ENCODE results near the gene NHSL2.
"Not testable (repeated sequence)": the region's sequence is repeated elsewhere in the genome, so short reads cannot be mapped to it uniquely, and the experiment has no call there.

NHSL2 gene

DNA sequence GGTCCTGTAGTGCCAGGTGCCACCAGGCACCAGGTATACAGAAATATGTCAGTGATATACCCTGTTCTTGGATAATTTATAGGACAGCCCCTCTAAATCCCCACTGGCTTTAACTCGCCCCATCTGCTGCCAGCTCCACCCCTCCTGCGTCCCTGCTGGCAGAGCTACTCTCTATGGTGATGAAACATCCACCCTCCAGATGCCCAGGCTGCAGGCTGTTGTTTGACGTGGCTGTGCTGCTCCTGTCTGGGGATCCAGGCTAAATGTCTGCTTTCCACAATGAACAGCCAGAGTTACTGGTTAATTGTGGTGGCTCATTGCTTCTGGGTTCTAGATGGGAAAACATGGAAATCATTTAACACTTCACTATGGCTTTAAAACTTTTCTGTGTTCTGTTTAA lies 12.9 kb downstream of the NHSL2 start:
- no peak for DNase-seq (ENCODE audit: low spot score)

DNA sequence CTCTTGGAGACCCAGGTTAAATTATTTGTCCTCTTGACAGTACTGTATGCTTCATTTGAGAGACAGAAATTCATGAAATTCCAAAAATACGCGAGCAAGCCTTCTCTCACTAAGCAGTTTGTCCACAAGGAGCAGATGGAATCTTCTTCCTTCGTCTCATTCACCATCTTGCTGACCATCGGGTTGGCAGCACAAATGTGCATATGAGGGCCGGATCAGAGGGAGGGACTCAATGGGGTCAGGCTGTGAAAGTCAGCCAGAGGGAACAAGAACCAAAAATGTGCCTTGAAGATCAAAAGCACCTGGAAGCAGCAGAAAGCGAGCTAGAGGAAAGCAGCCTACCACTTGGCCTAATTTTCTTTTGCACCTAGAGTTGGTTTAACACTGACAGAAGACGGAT lies 16.4 kb downstream of the NHSL2 start:
- DNase-seq (ENCODE audit: low spot score): no peak

DNA sequence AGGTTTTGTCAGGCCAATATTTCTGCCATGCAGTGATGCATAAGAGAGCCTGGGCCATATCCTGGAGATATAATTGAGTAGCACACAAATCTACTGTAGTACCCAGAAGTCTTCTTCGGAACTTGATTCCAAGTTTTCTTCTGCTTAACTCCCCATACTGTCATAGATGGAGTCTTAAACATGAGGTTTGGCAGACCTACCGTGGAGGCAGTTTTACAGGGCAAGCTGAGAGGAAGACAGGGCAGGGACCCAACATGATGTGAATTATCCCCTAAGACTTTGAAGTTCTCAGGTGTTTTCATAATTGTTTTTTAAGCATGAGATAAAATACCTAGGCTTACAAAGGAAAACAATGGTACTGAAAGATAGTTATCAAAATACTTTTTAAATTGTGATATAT lies 18.2 kb downstream of the NHSL2 start:
- no peak for DNase-seq (ENCODE audit: low spot score)

DNA sequence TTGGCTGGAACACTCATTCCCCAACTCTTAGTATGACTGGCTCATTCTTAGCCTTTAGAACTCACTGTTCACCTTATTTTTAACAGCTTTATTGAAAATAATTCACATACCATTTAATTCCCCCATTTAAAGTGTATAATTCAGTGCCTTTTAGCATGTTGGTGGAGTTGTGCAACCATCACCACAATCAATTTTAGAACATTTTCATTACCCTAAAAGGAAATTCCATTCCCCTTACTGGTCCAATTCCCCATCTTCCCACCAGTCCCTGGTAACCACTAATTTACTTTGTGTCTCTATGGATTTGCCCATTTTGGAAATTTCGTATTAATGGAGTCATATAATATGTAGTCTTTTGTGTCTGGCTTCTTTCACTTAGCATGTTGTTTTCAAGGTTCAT lies 19.7 kb downstream of the NHSL2 start:
- no peak for DNase-seq (ENCODE audit: low spot score)

DNA sequence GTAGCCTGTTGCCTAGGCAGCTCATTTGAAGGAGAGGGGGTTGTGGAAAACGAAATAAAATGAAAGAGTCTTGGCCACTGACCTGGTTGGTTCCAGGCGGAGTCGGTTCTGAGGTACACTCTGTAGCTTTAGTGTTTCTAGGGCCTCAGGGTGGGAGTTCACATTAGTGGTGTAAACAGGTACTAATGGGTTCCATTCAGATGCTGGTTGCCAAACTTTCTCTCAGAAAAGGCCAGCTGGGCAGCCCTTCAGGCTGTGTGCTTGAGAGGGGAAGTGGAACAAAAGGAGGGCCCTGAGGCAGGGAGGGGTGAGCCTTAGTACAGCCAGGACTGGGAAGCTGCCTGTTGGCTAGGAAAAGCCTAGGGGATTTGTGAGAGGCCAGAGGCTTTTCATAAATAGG lies 24.8 kb downstream of the NHSL2 start:
- no peak for DNase-seq (ENCODE audit: low spot score)

DNA sequence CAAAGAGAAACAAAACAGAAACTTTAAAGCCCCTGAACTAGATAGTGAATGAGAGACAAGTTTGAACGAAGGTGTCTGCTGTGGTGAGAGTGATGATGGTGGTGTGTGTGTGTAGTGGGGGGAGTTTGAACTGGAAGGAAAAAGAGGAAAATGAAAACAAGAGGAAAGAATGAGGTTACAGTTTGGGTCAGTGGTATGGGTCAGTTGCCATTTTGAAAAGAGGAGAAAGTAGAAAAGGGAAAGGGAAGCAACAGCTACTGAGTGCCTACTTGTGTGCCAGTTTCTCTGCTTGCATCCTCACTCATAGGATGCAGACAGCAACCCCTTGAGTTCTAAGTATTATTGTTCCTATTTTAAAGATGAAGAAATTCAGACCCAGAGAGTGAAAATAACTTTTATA lies 26.0 kb downstream of the NHSL2 start:
- DNase-seq (ENCODE audit: low spot score): no peak

DNA sequence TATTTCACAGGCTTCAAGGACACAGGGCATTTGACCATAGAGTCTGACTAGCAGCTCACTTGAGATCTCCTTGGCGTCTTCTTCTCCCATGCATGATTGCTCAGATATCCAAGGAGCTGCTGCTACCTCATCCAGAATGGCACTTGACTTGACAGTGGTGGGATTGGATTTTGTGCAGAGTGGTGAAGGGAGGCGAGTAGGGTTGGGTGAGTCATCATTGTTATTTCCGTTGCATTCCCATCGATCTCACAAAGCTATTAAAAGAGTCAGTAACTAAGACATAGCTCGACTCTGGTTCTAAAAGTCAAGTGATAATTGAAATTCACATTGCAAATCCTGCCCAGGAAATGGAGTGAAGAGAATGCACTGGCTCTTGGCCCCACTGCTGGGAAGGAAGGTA lies 27.7 kb downstream of the NHSL2 start:
- DNase-seq (ENCODE audit: low spot score): no peak

DNA sequence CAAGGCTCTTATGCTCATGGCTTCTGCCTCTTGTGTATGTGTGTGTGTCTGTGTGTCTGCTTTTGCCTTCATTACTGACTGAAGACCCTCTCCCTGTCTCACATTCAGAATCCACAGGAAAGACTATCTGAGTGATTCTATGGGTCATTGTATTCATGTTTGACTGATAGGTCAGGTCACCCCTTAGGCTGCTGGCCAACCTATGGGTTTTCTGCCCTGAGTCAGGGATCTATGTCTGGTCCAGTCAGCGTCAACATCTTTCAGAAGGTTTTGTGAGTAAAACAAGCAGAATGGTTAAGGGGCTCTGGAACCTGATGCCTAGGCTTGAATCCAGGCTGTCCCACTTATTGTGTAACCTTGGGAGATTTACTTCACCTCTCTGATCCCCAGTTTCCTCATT lies 30.5 kb downstream of the NHSL2 start:
- no peak for DNase-seq (ENCODE audit: low spot score)

DNA sequence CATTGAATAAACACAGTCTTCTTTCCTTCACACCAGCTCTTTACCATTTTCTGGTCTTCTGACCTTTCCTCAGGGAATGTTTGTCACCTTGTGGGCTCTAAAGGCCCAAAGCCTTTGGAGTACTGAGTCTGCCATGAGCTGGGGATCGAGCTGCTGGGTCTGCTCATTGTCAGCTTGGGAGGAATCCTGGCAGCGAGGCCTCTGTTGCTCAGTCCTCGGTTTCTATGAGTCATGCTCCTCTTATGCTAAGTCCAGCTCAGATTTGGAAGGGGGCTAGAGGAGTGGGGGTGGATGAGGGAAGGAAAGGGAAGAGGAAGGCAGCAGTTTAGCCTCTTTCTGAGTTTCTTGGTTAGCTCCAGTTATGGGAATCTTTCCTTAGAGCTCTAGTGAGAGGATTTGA lies 31.1 kb downstream of the NHSL2 start:
- no peak for DNase-seq (ENCODE audit: low spot score)

DNA sequence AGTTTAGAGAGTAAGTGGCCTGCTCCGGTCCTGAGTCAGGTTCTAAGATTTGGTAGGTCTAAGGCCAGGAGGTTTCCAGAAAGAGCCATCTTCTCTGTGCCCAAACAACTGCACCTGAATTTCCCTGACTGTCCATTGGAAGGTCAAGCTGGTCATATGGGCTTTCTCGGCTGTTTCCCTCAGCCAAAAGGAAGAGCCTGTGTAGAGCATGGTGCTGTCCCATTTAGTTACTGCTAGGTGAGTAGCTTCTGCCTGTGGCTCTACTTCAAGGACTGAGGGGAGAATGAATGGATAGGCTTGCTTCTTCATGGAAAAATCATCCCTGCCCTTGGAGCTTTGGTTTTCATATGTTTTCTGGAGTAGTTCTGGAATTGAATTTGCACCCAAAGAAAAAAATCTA lies 33.7 kb downstream of the NHSL2 start:
- no peak for DNase-seq (ENCODE audit: low spot score)

DNA sequence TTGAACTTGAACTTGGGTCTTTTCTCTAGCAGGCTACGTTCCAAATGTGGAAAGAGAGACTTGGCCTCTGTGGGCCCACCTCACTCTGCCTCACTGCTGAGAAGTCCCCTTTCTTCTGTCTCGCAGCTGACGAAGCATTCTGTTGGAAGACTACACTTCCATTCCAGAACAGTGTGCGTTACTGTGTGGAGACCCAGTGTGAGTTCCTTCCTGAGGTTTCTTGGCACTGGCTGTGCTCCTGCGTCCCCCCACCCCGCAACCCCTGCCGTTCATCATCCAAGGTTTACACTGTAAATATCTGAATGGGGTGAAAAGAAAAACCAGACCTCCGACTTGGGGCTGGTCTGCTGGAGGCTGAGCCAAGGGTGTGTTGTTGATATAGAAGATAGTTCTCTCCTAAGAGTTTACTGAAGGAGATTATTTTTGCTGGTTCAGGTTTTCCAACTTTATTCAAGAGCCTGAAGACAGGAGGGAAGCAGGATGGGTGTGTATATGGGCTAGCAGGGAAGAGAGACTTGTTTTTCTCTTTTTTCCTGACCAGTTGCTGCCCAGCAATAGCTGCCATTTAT lies 34.7 kb downstream of the NHSL2 start:
- DNase-seq (ENCODE audit: low spot score): no peak

DNA sequence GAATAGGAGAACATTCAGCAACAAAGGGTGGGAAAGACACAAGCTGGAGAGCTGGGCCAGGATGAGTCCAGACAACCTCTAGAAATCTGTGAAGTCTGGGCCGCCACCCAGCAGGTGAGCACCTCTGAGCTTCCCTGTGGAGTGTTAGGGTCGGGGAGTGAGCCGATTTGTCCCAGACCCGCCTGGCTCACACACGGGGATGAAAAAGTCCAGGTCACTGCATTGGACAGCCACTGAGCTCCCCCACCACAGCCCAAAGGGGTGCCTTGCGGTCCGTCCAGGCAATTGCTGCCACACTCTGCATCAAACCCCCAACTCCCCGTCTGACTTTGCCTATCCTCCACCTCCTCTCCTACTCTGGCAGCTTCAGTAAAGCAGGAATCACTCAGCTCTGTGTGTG lies 38.7 kb downstream of the NHSL2 start:
- no peak for DNase-seq (ENCODE audit: low spot score)

DNA sequence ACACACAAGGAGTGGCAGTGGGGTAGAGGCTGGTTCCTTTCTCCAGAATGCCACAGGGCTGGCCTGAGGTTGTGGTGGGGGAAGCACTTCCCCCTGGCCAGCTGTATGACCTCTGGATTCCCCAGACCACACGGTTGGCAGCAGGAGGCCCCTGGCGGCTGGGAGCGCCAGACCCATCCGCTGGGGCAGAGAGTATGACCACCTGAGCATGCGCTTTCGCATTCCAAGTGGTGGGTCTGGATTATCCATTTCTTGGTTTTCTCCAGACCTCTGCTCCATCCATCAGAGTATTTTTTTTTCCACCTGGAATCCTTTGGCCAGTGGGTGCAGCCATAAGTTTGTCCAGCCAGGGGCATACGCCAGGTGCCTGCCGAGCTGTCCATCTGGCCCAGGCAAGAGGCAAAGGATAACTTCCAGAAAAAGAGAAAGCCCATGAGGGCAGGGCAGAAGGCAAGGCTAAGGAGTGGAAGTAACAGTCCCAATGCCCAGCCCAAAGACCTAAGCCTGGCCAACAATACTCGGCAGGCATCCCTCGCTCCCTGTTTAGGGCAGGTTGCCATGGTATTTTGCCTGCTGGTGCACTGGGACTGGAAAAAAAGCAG lies 39.3 kb downstream of the NHSL2 start:
- no peak for DNase-seq (ENCODE audit: low spot score)

DNA sequence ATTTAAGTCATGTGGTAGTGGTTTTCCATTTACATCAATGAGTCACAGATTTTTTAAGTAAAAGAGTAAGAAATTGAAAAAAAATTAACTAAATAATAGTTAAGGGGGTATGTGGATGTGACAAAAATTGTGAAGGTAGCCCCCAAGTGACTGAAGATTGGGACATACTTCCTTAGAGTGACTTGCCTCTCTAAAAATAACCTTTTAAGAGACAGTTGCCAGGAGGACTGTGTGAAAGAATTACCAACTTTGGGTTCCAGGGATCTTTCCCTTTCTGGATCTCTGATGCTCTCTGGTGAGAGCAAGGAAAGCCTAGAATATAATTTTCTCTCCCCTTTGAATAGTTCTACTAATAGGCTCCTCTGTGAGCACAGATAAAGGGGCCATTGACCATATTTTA lies 42.7 kb downstream of the NHSL2 start:
- DNase-seq (ENCODE audit: low spot score): no peak

DNA sequence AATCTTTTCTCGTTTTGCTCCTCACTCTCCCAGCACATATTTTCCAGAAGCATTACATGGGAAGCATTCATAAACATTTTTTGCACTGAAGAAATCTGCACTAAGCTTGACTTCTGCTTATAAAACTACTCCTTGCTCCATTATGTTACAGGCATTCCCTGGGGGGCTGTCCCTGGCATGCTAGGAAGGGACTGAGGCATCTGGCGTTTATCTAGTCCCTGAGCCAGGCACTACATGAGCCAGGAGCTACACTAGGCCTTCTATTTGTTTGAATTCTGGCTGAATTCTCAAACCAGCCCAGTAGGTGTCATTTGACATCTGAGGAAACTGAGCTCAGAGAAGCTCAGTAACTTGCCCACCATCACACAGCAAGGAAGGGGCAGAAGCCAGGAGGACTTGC lies 43.3 kb downstream of the NHSL2 start:
- DNase-seq (ENCODE audit: low spot score): no peak

DNA sequence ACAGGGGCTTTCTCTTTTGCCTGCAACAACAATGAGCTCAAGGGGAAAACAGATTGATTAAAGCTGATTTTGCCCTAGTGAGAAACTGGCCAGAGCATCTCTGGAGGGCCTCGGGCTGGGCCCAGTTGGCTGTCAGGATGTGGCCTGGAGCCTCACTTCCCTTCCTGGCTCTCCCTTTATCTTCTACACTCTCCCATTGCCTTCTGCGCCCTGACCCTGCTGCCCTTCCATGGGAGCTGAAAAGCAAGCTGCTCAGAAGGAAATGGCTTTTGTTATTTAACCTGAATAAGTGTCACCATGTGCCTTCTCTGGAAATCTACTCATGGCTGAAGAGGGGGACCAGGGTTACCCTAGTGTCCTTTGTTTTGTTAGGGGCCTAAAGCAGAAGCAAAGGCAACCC lies 43.8 kb downstream of the NHSL2 start:
- DNase-seq (ENCODE audit: low spot score): no peak

DNA sequence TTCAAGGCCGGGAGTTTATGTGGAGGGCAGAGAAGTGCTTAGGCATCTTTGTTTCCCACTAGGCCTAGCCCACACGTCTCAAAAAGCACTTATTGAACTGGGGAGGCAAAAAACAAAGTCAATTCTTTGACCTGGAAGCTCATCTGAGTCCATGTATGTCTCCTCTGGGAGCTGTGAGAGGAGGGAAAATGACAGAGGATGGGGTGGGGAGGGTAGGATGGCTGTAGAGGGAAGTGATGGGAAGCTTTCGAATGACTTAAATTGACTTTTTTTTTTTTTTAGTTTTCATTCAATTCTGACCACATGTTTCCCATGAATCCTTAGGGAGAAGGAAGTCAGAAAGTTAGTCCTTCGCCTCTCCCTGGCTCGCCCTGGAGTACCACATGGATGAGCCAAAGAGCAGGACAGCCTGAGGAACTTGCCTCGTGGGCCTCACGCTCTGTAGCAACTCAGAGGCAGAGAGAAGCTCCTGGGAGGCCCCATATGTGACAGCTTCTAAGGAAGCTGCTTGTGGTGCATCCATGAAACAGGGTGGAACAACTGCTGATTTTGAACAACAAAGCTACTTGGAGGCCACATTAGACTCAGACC lies 45.0 kb downstream of the NHSL2 start:
- DNase-seq (ENCODE audit: low spot score): no peak

DNA sequence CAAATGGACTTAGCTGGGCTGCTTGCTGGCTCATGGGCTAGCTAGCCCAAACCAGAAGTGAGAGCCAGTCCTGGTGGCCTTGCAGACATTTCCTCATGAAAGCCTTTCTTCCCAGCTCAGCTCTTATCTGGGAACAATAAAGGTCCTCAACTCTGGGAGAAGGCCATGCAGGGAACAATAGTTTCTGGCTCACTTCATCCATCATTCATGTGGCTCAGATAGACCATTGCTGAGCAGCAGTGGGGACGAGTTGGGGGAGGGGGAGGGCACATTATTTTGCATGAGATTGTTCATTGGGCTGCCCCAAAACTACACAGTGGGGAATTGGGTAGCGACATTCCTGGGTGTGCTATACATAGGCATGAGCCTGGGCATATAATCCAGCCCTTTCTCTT lies 47.6 kb downstream of the NHSL2 start:
- no peak for DNase-seq (ENCODE audit: low spot score)

DNA sequence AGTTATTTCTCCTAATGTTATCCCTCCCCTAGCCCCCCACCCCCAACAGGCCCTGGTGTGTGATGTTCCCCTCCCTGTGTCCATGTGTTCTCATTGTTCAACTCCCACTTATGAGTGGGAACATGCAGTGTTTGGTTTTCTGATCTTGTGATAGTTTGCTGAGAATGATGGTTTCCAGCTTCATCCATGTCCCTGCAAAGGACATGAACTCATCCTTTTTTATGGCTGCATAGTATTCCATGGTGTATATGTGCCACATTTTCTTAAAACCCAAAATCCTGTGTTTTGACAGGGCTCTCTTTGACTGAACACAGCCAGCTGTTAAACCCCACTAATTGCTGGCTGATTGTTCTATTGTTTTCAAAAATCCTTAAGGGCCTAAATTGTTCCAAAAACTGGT lies 53.5 kb downstream of the NHSL2 start:
- not testable (repeated sequence) for DNase-seq (ENCODE audit: low spot score)

DNA sequence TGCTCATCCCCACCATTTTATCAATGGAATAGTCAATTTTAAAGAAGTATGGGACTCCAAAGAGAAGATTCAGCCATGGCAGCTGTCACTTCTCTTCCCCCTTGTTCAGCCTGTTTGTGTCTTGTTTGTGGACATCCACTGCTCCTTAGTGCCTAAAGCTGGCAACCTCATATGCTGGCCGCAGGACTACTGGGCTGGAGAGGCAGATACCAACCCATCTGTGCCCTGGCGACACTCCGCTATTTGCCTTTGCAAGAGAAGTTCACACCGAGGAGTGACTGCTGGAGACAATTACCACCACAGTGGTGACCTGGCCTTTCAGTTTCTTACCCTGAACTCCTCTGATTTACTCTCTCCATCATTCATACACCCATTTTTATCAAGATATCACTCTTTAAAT lies 64.3 kb downstream of the NHSL2 start:
- no peak for DNase-seq (ENCODE audit: low spot score)

DNA sequence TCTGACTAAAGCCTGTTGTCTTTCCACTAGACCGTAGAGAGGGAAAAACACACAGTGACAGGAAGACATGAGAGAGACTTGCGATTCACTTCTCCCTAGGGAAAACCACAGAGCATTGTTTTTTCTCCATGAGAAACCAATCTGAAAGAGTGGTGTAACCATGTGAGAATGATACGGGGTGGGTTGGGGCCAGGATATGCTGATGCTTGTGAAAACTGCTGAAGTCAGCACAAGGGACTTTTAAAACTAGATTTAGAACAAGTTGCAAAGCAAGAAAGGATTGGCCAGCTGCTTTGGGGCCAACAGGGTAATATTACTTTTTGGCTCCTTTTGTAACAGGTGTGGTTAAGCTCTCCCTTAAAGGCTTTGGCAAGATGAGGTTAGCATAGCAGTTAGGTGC lies 66.1 kb downstream of the NHSL2 start:
- no peak for DNase-seq (ENCODE audit: low spot score)

DNA sequence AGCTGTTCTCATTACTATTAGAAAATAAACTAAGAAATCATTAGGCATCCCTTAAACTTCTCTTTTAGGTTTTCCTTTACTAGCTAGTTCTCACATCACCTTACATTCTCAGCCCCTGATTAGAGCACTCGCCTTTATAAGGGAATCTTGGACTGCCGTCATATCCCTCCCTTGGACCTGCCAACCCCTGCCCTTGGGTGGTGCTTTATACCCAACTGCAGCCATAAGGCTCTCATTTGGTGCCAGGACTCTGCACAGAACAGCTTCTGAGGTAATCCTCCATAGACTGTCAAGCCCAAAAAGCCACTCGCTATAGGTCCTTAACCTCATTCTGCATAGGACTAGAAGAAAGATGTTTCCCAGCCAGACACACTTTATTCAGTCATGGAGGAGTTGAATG lies 67.5 kb downstream of the NHSL2 start:
- no peak for DNase-seq (ENCODE audit: low spot score)

DNA sequence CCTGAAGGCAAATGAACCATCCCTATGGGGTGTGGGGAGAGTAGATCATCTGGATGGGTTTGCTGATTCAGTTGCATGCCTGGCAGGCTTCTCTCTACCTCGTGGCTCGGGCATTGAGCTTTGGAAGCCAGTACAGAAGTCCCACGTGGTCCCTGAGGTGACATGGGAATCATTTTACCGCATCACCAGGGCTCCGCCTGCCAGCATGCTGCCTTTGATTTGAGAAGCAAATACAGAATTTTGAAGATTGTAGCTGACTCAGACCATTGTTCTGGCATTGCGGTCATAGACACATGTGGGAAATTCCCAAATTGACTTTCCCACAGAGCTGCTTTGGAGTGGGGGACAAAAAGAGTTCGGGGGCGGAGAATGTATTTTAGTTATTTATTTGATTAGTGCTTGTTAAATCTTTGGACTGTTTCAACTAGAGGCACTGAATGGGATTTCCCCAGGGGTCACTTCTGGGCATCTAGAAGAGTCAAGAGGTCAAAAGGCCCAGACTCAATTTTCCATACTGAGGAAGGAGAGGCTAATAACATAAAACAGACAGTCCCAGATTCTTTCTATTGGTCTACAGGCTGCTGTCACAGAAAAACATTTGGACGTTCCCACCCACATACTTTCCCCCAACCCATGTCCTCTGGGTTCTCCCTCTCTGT lies 79.3 kb downstream of the NHSL2 start:
- DNase-seq (ENCODE audit: low spot score): no peak

DNA sequence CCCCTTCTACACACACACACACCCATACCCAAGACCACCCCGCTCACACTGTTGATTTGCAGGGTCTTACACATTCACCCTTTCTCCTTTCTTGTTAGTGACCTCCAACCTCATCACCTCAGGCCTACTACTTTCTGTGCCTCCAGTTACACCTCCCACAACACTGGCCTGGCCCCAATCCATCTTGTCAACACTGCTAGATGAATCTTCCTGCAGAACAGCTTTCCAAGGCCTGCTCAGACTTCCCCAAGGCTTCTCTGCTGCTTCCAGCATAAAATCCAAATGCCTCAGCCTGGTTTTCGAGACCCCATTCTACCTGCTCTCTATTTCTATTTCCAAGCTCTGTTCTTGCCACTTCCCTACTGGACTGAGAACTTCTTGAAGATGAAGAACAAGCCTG lies 79.9 kb downstream of the NHSL2 start:
- no peak for DNase-seq (ENCODE audit: low spot score)
